ENCODE measurements around the gene TRAPPC5. TPM values are rescaled to one million over a fixed set of nuclear protein-coding genes. Genes with fewer than 3 reads are reported as not detected.

TRAPPC5 gene
- total RNA-seq, 1 experiment from 2014 or later = 105 TPM

GRCh38 chr19:7706955-7707456 is 26.4 kb downstream of the TRAPPC5 start:
- Histone ChIP-seq H3K36me3 (ENCODE audit: insufficient read depth, low read length, poor library complexity, severe bottlenecking) (no peaks in the 10 kb centered on the region), H3K4me3 (ENCODE audit: low read depth, low read length, poor library complexity, severe bottlenecking) (no peak overlapping the region), H3K4me1 (ENCODE audit: insufficient read depth, low read length, poor library complexity, severe bottlenecking) (no peaks in the 10 kb centered on the region), H3K27ac (ENCODE audit: low read depth, low read length, poor library complexity, severe bottlenecking) (no peak overlapping the region), H3K27me3 (replicated peaks; ENCODE audit: insufficient read depth, low read depth, low read length, poor library complexity) (peaks cover 3% of the 10 kb centered on the region), H3K9me3 (ENCODE audit: low read depth, low read length, poor library complexity, severe bottlenecking) (no peaks in the 10 kb centered on the region)
- CTCF ChIA-PET = no interaction called here
- no peak for TF ChIP-seq EZH2 (IDR thresholded peaks at IDR 0.05; ENCODE audit: borderline replicate concordance, low read depth, low read length, poor library complexity, severe bottlenecking)
- no peak for TF ChIP-seq CTCF (conservative IDR thresholded peaks at IDR 0.05; ENCODE audit: low read depth, low read length)
- intact Hi-C loops (cut with micrococcal nuclease; ENCODE audit: unreplicated experiment) = no loop called here
- POLR2A ChIA-PET (ENCODE audit: low non-redundant PET) = no interaction called here
- DNase-seq (ENCODE audit: low spot score) = no peak
- BruUV-seq (replicated peaks) = no TSS peak

- no peak for DNase-seq (ENCODE audit: low spot score)
- ChIA-PET POLR2A (ENCODE audit: low non-redundant PET) (no interaction called here), CTCF (no interaction called here)
- no peak for TF ChIP-seq CTCF (conservative IDR thresholded peaks at IDR 0.05; ENCODE audit: low read depth, low read length)
- no peak for TF ChIP-seq EZH2 (IDR thresholded peaks at IDR 0.05; ENCODE audit: borderline replicate concordance, low read depth, low read length, poor library complexity, severe bottlenecking)
- no TSS peak for BruUV-seq (replicated peaks)
- no peaks in the 10 kb centered on the region for H3K36me3 ChIP-seq (ENCODE audit: insufficient read depth, low read length, poor library complexity, severe bottlenecking)
- no peak overlapping the region for H3K4me3 ChIP-seq (ENCODE audit: low read depth, low read length, poor library complexity, severe bottlenecking)
- no peak overlapping the region for H3K27ac ChIP-seq (ENCODE audit: low read depth, low read length, poor library complexity, severe bottlenecking)
- intact Hi-C loops (cut with micrococcal nuclease; ENCODE audit: unreplicated experiment) = no loop called here
- H3K4me1 ChIP-seq (ENCODE audit: insufficient read depth, low read length, poor library complexity, severe bottlenecking) = no peaks in the 10 kb centered on the region
- H3K9me3 ChIP-seq (ENCODE audit: low read depth, low read length, poor library complexity, severe bottlenecking) = no peaks in the 10 kb centered on the region
- no peaks in the 10 kb centered on the region for H3K27me3 ChIP-seq (replicated peaks; ENCODE audit: insufficient read depth, low read depth, low read length, poor library complexity)
Measured at GRCh38 chr19:7709932-7710460, 29.4 kb downstream of the TRAPPC5 start.

GRCh38 chr19:7710616-7711015 is 30.0 kb downstream of the TRAPPC5 start:
- Histone ChIP-seq H3K4me1 (ENCODE audit: insufficient read depth, low read length, poor library complexity, severe bottlenecking) (no peaks in the 10 kb centered on the region), H3K27me3 (replicated peaks; ENCODE audit: insufficient read depth, low read depth, low read length, poor library complexity) (no peaks in the 10 kb centered on the region), H3K4me3 (ENCODE audit: low read depth, low read length, poor library complexity, severe bottlenecking) (no peak overlapping the region), H3K36me3 (ENCODE audit: insufficient read depth, low read length, poor library complexity, severe bottlenecking) (no peaks in the 10 kb centered on the region), H3K27ac (ENCODE audit: low read depth, low read length, poor library complexity, severe bottlenecking) (no peak overlapping the region), H3K9me3 (ENCODE audit: low read depth, low read length, poor library complexity, severe bottlenecking) (no peaks in the 10 kb centered on the region)
- no peak for DNase-seq (ENCODE audit: low spot score)
- CTCF ChIA-PET = no interaction called here
- no peak for TF ChIP-seq CTCF (conservative IDR thresholded peaks at IDR 0.05; ENCODE audit: low read depth, low read length)
- TF ChIP-seq EZH2 (IDR thresholded peaks at IDR 0.05; ENCODE audit: borderline replicate concordance, low read depth, low read length, poor library complexity, severe bottlenecking) = no peak
- POLR2A ChIA-PET (ENCODE audit: low non-redundant PET) = no interaction called here
- no TSS peak for BruUV-seq (replicated peaks)
- intact Hi-C loops (cut with micrococcal nuclease; ENCODE audit: unreplicated experiment) = no loop called here

Measured in A673 (cell line).